HepG2 (cell line): ENCODE measurements around the gene TMEM108. TPM values are rescaled to one million over a fixed set of nuclear protein-coding genes. Genes with fewer than 3 reads are reported as not detected.

ENCODE experiments used
- ATAC-seq: fragments of 200-7000 bp; cut with Tn5 transposase; 3 replicates; pipeline ENCODE4 v1.9.1; 2020; ENCODE audit warnings: mild to moderate bottlenecking, moderate library complexity
- BruUV-seq: library from RNA; stranded (reverse); fragments of 400-500 nt; replicated peaks from 2 replicates; lab custom pipeline; 2021; lab: Mats Ljungman, UMichigan
- CTCF ChIA-PET: fragments of 300-600 bp; formaldehyde crosslinking; extraction: SDS; loops from one replicate; lab custom pipeline; 2021; ENCODE audit warnings: low total read pairs, inconsistent platforms, low intra/inter-chr PET ratio; lab: Yijun Ruan, JAX
- POLR2A ChIA-PET: fragments of 350-600 bp; sonication (Branson Sonifier 250); formaldehyde crosslinking; loops from one replicate; lab custom pipeline; 2020; ENCODE audit warnings: antibody characterized with exemption, inconsistent platforms; lab: Yijun Ruan, JAX
- DNase-seq: peaks from one replicate; pipeline ENCODE4 v3.0.0-alpha.2; 2015; ENCODE audit warnings: low spot score
- FAIRE-seq: peaks from 3 replicates; lab custom pipeline; 2011; peaks lifted over from hg19 to GRCh38; lab: Jason Lieb, UNC
- H2AFZ ChIP-seq: one replicate; pipeline ENCODE4 v1.6.1; 2011; ENCODE audit warnings: low read length, inconsistent platforms
- H3K27ac ChIP-seq: fragments of 300-600 bp; 3 replicates; pipeline ENCODE4 v1.8.0; 2011; ENCODE audit warnings: mixed run types, mild to moderate bottlenecking, mixed read lengths, low read length, inconsistent platforms; ENCODE audit not compliant: insufficient read depth; ENCODE audit errors: extremely low read length
- H3K27me3 ChIP-seq, 2 experiments: fragments of 200-600 bp in 1 of 2; 2 replicates in 1 of 2; 3 replicates in 1 of 2; pipeline versions ENCODE4 v1.6.0 to v1.8.0; 2011; ENCODE audit warnings: low read length in 2 of 2, mild to moderate bottlenecking in 2 of 2, moderate library complexity in 2 of 2, inconsistent platforms in 1 of 2; ENCODE audit not compliant: insufficient read depth in 2 of 2, control insufficient read depth in 1 of 2
- H3K36me3 ChIP-seq, 2 experiments: fragments of 200-600 bp in 1 of 2; replicated peaks in 1 of 2; 2 replicates in 1 of 2; 3 replicates in 1 of 2; pipeline versions ENCODE4 v1.5.1 to v1.8.0; 2011; ENCODE audit warnings: low read length in 2 of 2, inconsistent platforms in 1 of 2; ENCODE audit not compliant: insufficient read depth in 2 of 2, control insufficient read depth in 1 of 2
- H3K4me1 ChIP-seq: 2 replicates; pipeline ENCODE4 v1.5.1; 2012; ENCODE audit warnings: low read length, inconsistent platforms; ENCODE audit not compliant: insufficient read depth
- H3K4me2 ChIP-seq: 2 replicates; pipeline ENCODE4 v1.6.0; 2011; ENCODE audit warnings: low read depth, low read length, inconsistent platforms
- H3K4me3 ChIP-seq, 3 experiments: fragments of 200-600 bp in 1 of 3; sonication (generic), shearing (Covaris generic) in 1 of 3; replicated peaks in 1 of 3; 2 replicates each; pipeline ENCODE4 v1.5.1; 2011 to 2016; ENCODE audit warnings: low read length in 3 of 3, inconsistent platforms in 2 of 3, low read depth in 2 of 3, mild to moderate bottlenecking in 2 of 3, control low read depth in 1 of 3, mixed read lengths in 1 of 3; ENCODE audit not compliant: insufficient read depth in 1 of 3
- H3K79me2 ChIP-seq: one replicate; pipeline ENCODE4 v1.6.1; 2011; ENCODE audit warnings: low read length, inconsistent platforms; ENCODE audit not compliant: insufficient read depth
- H3K9ac ChIP-seq: 2 replicates; pipeline ENCODE4 v1.6.0; 2011; ENCODE audit warnings: mild to moderate bottlenecking, low read depth, low read length, inconsistent platforms; ENCODE audit not compliant: insufficient read depth
- H3K9me3 ChIP-seq: 2 replicates; pipeline ENCODE4 v1.5.1; 2012; ENCODE audit warnings: mild to moderate bottlenecking, low read length
- H4K20me1 ChIP-seq: 2 replicates; pipeline ENCODE4 v1.6.0; 2011; ENCODE audit warnings: inconsistent platforms, mild to moderate bottlenecking, low read length, moderate library complexity; ENCODE audit not compliant: insufficient read depth
- GATAD2A ChIP-seq: IDR thresholded peaks from 2 replicates; pipeline ENCODE4 v1.6.1; 2016
- HMGA1 ChIP-seq: sonication (generic); formaldehyde crosslinking; conservative IDR thresholded peaks from 2 replicates; pipeline ENCODE4 v1.4.0; 2020; ENCODE audit warnings: missing genetic modification reagents
- NR2F2 ChIP-seq: IDR thresholded peaks from 2 replicates; pipeline ENCODE4 v1.6.1; 2012; ENCODE audit warnings: low read depth, inconsistent platforms, borderline replicate concordance
- SOX6 ChIP-seq, 2 experiments: fragments of 450-650 bp in 1 of 2; sonication (generic) in 1 of 2; formaldehyde crosslinking in 1 of 2; IDR thresholded peaks; 2 replicates each; pipeline versions ENCODE4 v1.4.0 to v1.6.1; 2017 to 2020; ENCODE audit warnings: antibody characterized with exemption in 1 of 2, mild to moderate bottlenecking in 1 of 2, missing genetic modification reagents in 1 of 2
- ZNF552 ChIP-seq: sonication (generic); formaldehyde crosslinking; IDR thresholded peaks from 2 replicates; pipeline ENCODE4 v1.9.0; 2022; ENCODE audit warnings: missing genetic modification reagents, mild to moderate bottlenecking, borderline replicate concordance
- ZNF841 ChIP-seq: sonication (generic); formaldehyde crosslinking; IDR thresholded peaks from 2 replicates; pipeline ENCODE4 v1.8.1; 2023; ENCODE audit warnings: missing genetic modification reagents, borderline replicate concordance
- ZNF850 ChIP-seq: sonication (generic); formaldehyde crosslinking; conservative IDR thresholded peaks from 2 replicates; pipeline ENCODE4 v1.9.0; 2021; ENCODE audit warnings: mild to moderate bottlenecking, missing genetic modification reagents
- WGBS: methylation state at CpG from one replicate; pipeline ENCODE4 v1.1.6; 2017; ENCODE audit warnings: low lambda C conversion rate; 5-methylcytosine and 5-hydroxymethylcytosine counted together
- in situ Hi-C: cut with HindIII; loops from 2 replicates; pipeline ENCODE4 v1.10.0; 2017; ENCODE audit warnings: low pct_unique_long_range_greater_than_20kb; ENCODE audit not compliant: extremely low pct_ligation_motif_present
- intact Hi-C: fragments of 100-400 bp; cut with micrococcal nuclease; formaldehyde crosslinking; loops from one replicate; pipeline ENCODE4 v1.10.0; 2022; ENCODE audit not compliant: unreplicated experiment
- polyA plus RNA-seq, 8 experiments: library from polyadenylated mRNA; depleted of rRNA in 3 of 8; stranded (reverse) in 7 of 8; unstranded in 1 of 8; fragments of >200 nt; fragmentation: Illumina TruSeq in 4 of 8; extraction: Trizol in 4 of 8; gene quantifications; 2 replicates each; pipeline versions ENCODE4 v1.2.1 to v1.2.3, GENCODE V29; 2011 to 2016; ENCODE audit warnings: low read depth in 4 of 8, missing spikeins in 1 of 8, mixed read lengths in 1 of 8; ENCODE audit not compliant: insufficient read depth in 1 of 8
- total RNA-seq, 5 experiments: library from RNA; depleted of rRNA; stranded (reverse); fragments of >200 nt; fragmentation: Illumina TruSeq; extraction: Trizol; gene quantifications; 2 replicates each; pipeline ENCODE4 v1.2.3, GENCODE V29; 2016; ENCODE audit warnings: low read depth in 1 of 5
- TF ChIP-seq, protein P1 (sequence below): sonication (generic); formaldehyde crosslinking; IDR thresholded peaks from 2 replicates; pipeline ENCODE4 v1.8.0; 2022; ENCODE audit warnings: missing genetic modification reagents, mild to moderate bottlenecking, moderate library complexity, borderline replicate concordance
- TF ChIP-seq, protein P2 (sequence below): sonication (generic); formaldehyde crosslinking; IDR thresholded peaks from 2 replicates; pipeline ENCODE4 v1.4.0; 2020; ENCODE audit warnings: missing genetic modification reagents, mild to moderate bottlenecking, borderline replicate concordance
- TF ChIP-seq, protein P3 (sequence below): sonication (generic); formaldehyde crosslinking; IDR thresholded peaks from 2 replicates; pipeline ENCODE4 v1.5.1; 2020; ENCODE audit warnings: missing genetic modification reagents, mild to moderate bottlenecking, borderline replicate concordance
- TF ChIP-seq, protein P4 (sequence below): sonication (generic); formaldehyde crosslinking; IDR thresholded peaks from 2 replicates; pipeline ENCODE4 v1.4.0; 2020; ENCODE audit warnings: missing genetic modification reagents, mild to moderate bottlenecking, borderline replicate concordance
- TF ChIP-seq, protein P5 (sequence below): IDR thresholded peaks from 2 replicates; pipeline ENCODE4 v1.6.1; 2018; ENCODE audit warnings: missing genetic modification reagents, mild to moderate bottlenecking, missing compliant biosample characterization

Gene TMEM108
- total and polyA plus RNA-seq, 2 of the 13 experiments (the other 11 are each of a cell fraction or from before 2014, with no cell fraction given) = not detected

DNA sequence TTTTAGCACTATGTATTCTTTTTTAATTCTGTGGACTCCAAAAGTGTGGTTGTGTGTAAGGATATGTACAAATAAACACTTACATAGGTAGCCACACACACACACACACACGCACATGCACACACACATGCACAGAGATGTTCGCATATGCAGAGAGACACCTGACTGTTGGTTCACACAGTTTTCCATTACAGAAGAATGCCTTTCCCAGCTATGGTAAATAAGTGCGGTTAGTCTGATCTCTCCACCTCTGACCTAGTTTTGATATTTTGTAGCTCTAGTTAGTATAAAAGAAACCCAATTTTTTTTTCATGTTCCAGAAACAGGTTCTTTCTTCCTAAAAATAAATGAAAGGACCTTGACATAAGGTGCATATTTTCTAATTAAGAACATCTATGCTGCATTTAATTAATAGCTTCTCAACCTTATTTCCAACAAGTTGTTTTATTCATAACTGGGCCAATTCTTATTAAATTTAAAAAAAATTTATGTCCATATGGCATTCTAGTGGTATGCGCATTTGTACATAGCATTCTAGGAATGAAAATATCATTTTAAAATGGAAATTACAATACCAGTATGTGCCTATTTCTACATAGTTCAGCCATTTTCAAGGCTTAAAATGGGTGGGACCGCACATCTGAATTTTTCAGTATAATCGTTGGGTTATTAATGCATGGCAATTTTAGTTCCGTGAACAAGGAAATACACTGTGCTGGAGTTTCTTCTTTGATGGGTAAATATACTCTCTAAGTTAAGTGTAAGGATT, 27.2 kb downstream of the TMEM108 start (continued):
- TF ChIP-seq, protein P1, sequence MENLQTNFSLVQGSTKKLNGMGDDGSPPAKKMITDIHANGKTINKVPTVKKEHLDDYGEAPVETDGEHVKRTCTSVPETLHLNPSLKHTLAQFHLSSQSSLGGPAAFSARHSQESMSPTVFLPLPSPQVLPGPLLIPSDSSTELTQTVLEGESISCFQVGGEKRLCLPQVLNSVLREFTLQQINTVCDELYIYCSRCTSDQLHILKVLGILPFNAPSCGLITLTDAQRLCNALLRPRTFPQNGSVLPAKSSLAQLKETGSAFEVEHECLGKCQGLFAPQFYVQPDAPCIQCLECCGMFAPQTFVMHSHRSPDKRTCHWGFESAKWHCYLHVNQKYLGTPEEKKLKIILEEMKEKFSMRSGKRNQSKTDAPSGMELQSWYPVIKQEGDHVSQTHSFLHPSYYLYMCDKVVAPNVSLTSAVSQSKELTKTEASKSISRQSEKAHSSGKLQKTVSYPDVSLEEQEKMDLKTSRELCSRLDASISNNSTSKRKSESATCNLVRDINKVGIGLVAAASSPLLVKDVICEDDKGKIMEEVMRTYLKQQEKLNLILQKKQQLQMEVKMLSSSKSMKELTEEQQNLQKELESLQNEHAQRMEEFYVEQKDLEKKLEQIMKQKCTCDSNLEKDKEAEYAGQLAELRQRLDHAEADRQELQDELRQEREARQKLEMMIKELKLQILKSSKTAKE (CRISPR knock-in tag) = no peak
- no peak for TF ChIP-seq NR2F2
- TF ChIP-seq, protein P2, sequence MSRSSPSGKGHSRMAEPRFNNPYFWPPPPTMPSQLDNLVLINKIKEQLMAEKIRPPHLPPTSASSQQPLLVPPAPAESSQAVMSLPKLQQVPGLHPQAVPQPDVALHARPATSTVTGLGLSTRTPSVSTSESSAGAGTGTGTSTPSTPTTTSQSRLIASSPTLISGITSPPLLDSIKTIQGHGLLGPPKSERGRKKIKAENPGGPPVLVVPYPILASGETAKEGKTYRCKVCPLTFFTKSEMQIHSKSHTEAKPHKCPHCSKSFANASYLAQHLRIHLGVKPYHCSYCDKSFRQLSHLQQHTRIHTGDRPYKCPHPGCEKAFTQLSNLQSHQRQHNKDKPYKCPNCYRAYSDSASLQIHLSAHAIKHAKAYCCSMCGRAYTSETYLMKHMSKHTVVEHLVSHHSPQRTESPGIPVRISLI = no peak
- TF ChIP-seq HMGA1 (CRISPR knock-in tag) = no peak

DNA sequence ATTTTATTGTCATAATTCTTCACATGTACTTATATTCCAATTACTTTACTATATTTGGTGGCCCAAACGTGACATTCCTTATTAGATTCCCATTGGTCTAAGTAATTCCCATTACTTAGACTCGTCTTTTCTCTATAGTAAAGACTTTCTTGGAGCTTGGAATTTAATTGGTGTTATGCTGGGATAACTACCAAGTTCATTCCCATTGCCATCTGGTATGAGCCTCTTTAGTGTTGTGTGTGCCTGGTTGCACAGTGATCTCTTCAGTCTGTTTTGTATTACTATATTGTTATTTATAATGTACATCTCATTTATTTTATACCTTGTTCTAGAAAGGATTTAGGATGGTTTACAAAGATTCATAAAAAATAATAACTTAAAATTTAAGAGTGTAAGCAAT, 27.8 kb downstream of the TMEM108 start:
- H3K36me3 ChIP-seq = no peaks in the 10 kb centered on the region
- no TSS peak for BruUV-seq
- no peaks in the 10 kb centered on the region for H3K27me3 ChIP-seq
- H3K9ac ChIP-seq = no peak overlapping the region
- in situ Hi-C loops = no loop called here
- intact Hi-C loops = no loop called here
- no peaks in the 10 kb centered on the region for H3K79me2 ChIP-seq
- 2% methylated on average over 2 of the region's 2 CpGs for whole genome bisulfite sequencing
- H3K9me3 ChIP-seq = no peaks in the 10 kb centered on the region
- H2AFZ ChIP-seq = no peak overlapping the region
- H3K27ac ChIP-seq = no peak overlapping the region
- ATAC-seq = no peak
- DNase-seq = no peak
- ChIA-PET CTCF (no interaction called here), POLR2A (no interaction called here)
- no peak overlapping the region for H3K4me3 ChIP-seq
- FAIRE-seq = no peak
- H3K4me2 ChIP-seq = no peak overlapping the region
- H4K20me1 ChIP-seq = no peaks in the 10 kb centered on the region
- no peaks in the 10 kb centered on the region for H3K4me1 ChIP-seq
- TF ChIP-seq ZNF552 (no peak), SOX6 (IDR thresholded peaks at IDR 0.05) (no peak), SOX6 (CRISPR knock-in tag; IDR thresholded peaks at IDR 0.05) (no peak), GATAD2A (CRISPR knock-in tag) (no peak), ZNF841 (no peak), ZNF850 (CRISPR knock-in tag) (no peak)
- TF ChIP-seq, protein P3, sequence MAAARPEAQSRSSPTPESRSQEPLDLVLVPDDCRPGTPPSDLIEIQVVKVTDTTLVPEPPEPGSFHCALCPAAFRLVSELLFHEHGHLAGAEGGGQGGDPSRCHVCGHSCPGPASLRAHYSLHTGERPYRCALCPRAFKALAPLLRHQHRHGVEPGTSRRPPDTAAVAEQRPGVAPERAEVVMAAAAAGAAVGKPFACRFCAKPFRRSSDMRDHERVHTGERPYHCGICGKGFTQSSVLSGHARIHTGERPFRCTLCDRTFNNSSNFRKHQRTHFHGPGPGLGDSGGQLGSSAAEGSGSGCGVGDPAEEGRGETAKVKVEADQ (CRISPR knock-in tag) = no peak
- TF ChIP-seq, protein P4, sequence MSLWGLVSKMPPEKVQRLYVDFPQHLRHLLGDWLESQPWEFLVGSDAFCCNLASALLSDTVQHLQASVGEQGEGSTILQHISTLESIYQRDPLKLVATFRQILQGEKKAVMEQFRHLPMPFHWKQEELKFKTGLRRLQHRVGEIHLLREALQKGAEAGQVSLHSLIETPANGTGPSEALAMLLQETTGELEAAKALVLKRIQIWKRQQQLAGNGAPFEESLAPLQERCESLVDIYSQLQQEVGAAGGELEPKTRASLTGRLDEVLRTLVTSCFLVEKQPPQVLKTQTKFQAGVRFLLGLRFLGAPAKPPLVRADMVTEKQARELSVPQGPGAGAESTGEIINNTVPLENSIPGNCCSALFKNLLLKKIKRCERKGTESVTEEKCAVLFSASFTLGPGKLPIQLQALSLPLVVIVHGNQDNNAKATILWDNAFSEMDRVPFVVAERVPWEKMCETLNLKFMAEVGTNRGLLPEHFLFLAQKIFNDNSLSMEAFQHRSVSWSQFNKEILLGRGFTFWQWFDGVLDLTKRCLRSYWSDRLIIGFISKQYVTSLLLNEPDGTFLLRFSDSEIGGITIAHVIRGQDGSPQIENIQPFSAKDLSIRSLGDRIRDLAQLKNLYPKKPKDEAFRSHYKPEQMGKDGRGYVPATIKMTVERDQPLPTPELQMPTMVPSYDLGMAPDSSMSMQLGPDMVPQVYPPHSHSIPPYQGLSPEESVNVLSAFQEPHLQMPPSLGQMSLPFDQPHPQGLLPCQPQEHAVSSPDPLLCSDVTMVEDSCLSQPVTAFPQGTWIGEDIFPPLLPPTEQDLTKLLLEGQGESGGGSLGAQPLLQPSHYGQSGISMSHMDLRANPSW = no peak
- TF ChIP-seq, protein P5, sequence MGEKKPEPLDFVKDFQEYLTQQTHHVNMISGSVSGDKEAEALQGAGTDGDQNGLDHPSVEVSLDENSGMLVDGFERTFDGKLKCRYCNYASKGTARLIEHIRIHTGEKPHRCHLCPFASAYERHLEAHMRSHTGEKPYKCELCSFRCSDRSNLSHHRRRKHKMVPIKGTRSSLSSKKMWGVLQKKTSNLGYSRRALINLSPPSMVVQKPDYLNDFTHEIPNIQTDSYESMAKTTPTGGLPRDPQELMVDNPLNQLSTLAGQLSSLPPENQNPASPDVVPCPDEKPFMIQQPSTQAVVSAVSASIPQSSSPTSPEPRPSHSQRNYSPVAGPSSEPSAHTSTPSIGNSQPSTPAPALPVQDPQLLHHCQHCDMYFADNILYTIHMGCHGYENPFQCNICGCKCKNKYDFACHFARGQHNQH (CRISPR knock-in tag) = no peak
